Measurements from ENCODE around the gene NALCN.

GRCh38 chr13:101036546-101036945, 379.8 kb downstream of the NALCN start:
- no peak for TF ChIP-seq CTCF (IDR thresholded peaks at IDR 0.05; ENCODE audit: borderline replicate concordance, extremely low read depth, low read length, poor library complexity, severe bottlenecking)
- TF ChIP-seq EZH2 (IDR thresholded peaks at IDR 0.05; ENCODE audit: borderline replicate concordance, low read depth, low read length, severe bottlenecking) = no peak

All from DND-41 (cell line).